HEK293 (cell line): ENCODE measurements around the gene BMP6.

Experiments used
- GLIS1 ChIP-seq: fragments of 450-650 bp; formaldehyde crosslinking; IDR thresholded peaks from 2 replicates; pipeline ENCODE4 v1.5.1; 2016; ENCODE audit warnings: missing biosample characterization, missing genetic modification characterization
- ZNF138 ChIP-seq: fragments of 450-650 bp; formaldehyde crosslinking; IDR thresholded peaks from 2 replicates; pipeline ENCODE4 v1.5.1; 2016; ENCODE audit warnings: missing biosample characterization, missing genetic modification characterization, borderline replicate concordance

GRCh38 chr6:7730784-7731227 is 4.9 kb downstream of the BMP6 start:
- TF ChIP-seq ZNF138 (tag by site-specific recombination) (no peak), GLIS1 (tag by site-specific recombination) (no peak)
